Measurements from ENCODE around the gene LRRC8D. TPM values are rescaled to one million over a fixed set of nuclear protein-coding genes. Genes with fewer than 3 reads are reported as not detected.

LRRC8D gene
- total RNA-seq, 1 donor from 2014 or later = 30.6 TPM

DNA sequence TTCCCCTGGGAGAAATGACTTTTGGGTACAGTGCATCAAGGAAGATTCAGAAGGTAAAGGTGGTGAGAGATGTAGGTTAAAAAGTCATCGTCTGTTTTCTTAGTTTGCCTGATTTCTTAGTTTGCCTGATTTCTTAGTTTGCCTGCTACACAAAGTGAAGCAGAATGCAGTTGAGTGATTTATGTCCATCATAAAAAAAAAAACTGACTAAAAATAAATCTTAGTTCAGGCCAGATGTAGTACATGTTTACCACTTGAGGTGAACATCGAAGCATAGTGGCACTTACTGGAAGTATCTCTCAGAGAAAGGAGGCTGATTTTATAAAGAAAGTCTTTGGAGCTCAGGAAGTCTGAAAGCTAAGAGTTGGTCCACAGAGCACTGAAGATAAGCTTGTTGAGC lies 79.5 kb downstream of the LRRC8D start:
- H3K27me3 ChIP-seq (ENCODE audit: control insufficient read depth, insufficient read depth, low read length) = no peaks in the 10 kb centered on the region
- TF ChIP-seq, protein P1, sequence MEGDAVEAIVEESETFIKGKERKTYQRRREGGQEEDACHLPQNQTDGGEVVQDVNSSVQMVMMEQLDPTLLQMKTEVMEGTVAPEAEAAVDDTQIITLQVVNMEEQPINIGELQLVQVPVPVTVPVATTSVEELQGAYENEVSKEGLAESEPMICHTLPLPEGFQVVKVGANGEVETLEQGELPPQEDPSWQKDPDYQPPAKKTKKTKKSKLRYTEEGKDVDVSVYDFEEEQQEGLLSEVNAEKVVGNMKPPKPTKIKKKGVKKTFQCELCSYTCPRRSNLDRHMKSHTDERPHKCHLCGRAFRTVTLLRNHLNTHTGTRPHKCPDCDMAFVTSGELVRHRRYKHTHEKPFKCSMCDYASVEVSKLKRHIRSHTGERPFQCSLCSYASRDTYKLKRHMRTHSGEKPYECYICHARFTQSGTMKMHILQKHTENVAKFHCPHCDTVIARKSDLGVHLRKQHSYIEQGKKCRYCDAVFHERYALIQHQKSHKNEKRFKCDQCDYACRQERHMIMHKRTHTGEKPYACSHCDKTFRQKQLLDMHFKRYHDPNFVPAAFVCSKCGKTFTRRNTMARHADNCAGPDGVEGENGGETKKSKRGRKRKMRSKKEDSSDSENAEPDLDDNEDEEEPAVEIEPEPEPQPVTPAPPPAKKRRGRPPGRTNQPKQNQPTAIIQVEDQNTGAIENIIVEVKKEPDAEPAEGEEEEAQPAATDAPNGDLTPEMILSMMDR (IDR thresholded peaks at IDR 0.05; ENCODE audit: insufficient read depth, low read length, poor library complexity, severe bottlenecking) = no peak

DNA sequence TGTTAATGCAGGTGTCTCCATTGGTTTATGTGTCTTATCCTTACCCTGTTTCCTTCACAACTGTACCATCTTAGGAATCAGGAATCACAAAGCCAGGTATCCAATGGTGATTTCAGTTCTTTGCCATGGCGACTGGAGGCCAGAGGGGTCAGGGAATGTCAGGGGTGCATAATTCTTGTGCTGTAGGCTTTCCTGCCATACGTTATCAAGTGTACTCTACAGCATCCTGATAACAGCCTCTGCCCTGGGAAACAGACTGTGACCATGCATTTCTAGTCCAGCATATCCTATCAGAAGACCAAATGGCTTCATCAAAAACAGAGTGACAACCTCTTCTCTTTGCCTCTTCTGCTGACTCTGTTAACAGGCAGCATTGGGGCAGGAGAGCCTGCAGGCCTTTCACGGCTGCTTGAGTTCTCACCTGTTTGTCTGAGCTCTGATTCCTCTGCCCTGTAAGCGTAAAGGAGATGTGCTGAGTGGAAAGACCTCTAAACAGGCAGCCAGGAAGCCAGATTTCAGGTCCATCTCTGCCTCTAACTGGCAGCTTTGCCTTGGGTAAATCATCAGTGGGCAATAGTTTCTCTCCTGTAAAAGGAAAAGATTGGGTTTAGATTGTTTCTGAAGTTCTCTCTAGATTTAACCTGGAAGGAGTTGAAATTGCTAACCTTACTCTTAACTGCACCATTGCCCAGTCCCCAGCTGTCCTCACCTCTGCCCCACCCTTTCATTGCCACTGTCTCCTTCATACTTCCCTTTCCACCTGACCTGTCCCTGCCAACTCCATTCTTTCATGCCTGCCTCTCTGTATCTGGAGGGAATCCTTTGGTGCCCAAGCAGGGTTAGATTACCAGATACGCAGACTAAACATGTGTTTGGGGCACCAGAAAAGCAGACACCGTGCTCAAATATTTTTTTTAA lies 80.2 kb downstream of the LRRC8D start:
- DNase-seq (ENCODE audit: low read depth) = no peak
- TF ChIP-seq, protein P1 (IDR thresholded peaks at IDR 0.05; ENCODE audit: insufficient read depth, low read length, poor library complexity, severe bottlenecking) = no peak
- no peaks in the 10 kb centered on the region for H3K27me3 ChIP-seq (ENCODE audit: control insufficient read depth, insufficient read depth, low read length)
- no peak overlapping the region for H3K4me3 ChIP-seq (ENCODE audit: low read depth, low read length)
- no peaks in the 10 kb centered on the region for H3K36me3 ChIP-seq (ENCODE audit: control insufficient read depth, insufficient read depth, low read length)

More for the DNA sequence above, 79.5 kb downstream of the LRRC8D start:
- H3K36me3 ChIP-seq (ENCODE audit: control insufficient read depth, insufficient read depth, low read length) = no peaks in the 10 kb centered on the region
- no peak for DNase-seq (ENCODE audit: low read depth)
- no peak overlapping the region for H3K4me3 ChIP-seq (ENCODE audit: low read depth, low read length)

DNA sequence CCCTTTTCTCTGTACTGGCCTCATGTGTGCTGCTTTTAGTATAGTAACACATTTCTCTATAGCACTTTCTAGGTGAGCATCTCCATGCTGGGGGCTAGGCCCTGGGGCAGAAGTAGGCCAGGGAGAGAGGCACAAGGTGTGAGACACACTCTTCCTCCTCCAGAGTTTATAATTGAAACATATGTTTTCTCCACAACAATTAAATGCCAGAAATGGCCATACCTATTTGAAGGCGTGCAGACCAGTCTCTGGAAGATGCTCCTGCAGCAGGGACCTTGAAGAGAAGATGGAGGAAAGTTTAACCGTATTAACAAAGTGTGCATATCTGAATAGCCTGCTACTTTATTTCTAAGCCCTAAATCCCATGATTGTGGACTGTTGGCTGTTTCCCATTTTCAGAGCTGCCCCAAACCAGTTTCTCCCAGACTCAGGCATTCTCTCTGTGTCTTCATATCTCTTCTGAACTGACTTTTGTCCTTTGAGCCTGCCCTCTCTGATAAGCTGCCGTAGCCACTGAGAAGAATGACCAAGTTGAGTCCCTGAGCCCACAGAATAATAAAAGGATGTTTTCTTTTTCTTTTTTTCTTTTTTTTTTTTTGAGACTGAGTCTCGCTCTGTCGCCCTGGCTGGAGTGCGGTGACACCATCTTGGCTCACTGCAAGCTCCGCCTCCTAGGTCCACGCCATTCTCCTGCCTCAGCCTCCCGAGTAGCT lies 81.3 kb downstream of the LRRC8D start:
- no peaks in the 10 kb centered on the region for H3K36me3 ChIP-seq (ENCODE audit: control insufficient read depth, insufficient read depth, low read length)
- TF ChIP-seq, protein P1 (IDR thresholded peaks at IDR 0.05; ENCODE audit: insufficient read depth, low read length, poor library complexity, severe bottlenecking) = no peak
- DNase-seq (ENCODE audit: low read depth) = no peak
- H3K27me3 ChIP-seq (ENCODE audit: control insufficient read depth, insufficient read depth, low read length) = no peaks in the 10 kb centered on the region
- H3K4me3 ChIP-seq (ENCODE audit: low read depth, low read length) = no peak overlapping the region

DNA sequence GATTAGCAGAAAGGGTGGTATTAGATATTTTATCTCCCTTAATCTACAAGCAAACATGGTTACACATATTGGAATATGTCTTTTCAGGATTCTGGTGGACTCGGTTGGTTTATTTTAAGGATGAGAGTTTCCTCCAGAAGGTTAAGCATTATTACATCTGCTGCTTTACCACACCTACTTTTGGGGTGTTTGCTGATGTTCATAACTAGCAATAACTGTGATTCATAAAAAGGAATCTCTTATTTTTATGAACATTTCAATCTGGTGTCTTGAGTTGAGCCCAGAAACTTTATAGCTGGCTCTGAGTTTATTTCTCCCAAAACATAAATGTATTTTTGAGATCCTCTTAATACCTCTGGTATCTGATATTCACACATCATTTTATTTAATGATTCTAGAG lies 82.7 kb downstream of the LRRC8D start:
- TF ChIP-seq, protein P1 (IDR thresholded peaks at IDR 0.05; ENCODE audit: insufficient read depth, low read length, poor library complexity, severe bottlenecking) = no peak
- DNase-seq (ENCODE audit: low read depth) = no peak
- no peak overlapping the region for H3K4me3 ChIP-seq (ENCODE audit: low read depth, low read length)
- H3K36me3 ChIP-seq (ENCODE audit: control insufficient read depth, insufficient read depth, low read length) = no peaks in the 10 kb centered on the region
- H3K27me3 ChIP-seq (ENCODE audit: control insufficient read depth, insufficient read depth, low read length) = no peaks in the 10 kb centered on the region

DNA sequence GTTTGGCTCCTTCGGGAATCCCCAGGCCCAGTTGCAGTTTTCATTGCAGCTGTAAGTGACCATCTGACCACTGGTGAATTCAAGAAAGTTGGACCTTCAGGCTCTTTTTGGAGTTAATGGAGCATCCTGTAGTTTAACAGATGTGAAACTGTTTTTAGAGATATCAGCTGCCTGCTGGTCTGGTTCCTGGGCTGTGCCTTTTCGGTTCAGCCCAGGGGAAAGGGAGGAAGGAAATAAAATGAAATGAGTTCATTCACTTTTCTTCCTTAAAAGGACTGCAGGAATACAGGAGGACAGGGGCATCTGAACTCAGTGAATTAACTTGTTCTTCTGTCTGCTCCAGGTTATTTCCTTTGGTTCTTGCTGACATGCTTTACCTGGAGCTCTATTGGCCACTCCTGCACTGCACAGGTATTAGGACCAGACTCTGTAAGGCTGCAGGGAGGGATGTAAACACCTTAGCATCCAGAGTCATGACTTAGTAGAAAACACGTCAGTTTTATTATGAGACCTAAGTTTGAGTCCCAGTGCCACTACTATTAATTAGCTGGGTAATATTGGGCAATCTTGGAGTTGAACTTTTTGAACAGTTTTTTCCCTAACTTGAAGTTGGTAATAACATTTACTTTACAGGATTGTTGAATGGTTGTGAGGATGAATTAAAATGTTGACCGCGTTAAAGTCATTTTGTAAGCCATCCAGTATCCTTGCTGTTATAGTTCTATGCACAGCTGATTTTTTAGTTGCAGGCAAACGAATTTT lies 83.6 kb downstream of the LRRC8D start:
- H3K36me3 ChIP-seq (ENCODE audit: control insufficient read depth, insufficient read depth, low read length) = no peaks in the 10 kb centered on the region

More for the DNA sequence above, 83.6 kb downstream of the LRRC8D start:
- H3K27me3 ChIP-seq (ENCODE audit: control insufficient read depth, insufficient read depth, low read length) = no peaks in the 10 kb centered on the region
- DNase-seq (ENCODE audit: low read depth) = no peak
- TF ChIP-seq, protein P1 (IDR thresholded peaks at IDR 0.05; ENCODE audit: insufficient read depth, low read length, poor library complexity, severe bottlenecking) = no peak
- H3K4me3 ChIP-seq (ENCODE audit: low read depth, low read length) = no peak overlapping the region
